ENCODE results near the gene KCNE1. TPM values are rescaled to one million over a fixed set of nuclear protein-coding genes. Genes with fewer than 3 reads are reported as not detected.

The KCNE1 gene
- total and polyA plus RNA-seq, 2 of the 13 experiments (the other 11 are each of a cell fraction or from before 2014, with no cell fraction given), result 0.35 TPM; not detected in 1

- TF ChIP-seq SNAPC4 (CRISPR knock-in tag; IDR thresholded peaks at IDR 0.05), result peak; percentile 85; the same call in 1 of the 2 replicates
- TF ChIP-seq KDM2A (CRISPR knock-in tag; IDR thresholded peaks at IDR 0.05; ENCODE audit: borderline replicate concordance, low read depth), result no peak
- TF ChIP-seq ZNF142 (CRISPR knock-in tag; IDR thresholded peaks at IDR 0.05), result no peak
- peak; percentile 75; the same call in 1 of the 2 replicates for TF ChIP-seq TARDBP (CRISPR knock-in tag; IDR thresholded peaks at IDR 0.05)
- 0 out of 2 replicates have a peak, but pooled peaks have one; percentile 36 for TF ChIP-seq ZNF703 (CRISPR knock-in tag; IDR thresholded peaks at IDR 0.05; ENCODE audit: borderline replicate concordance)
- 0 out of 2 replicates have a peak, but pooled peaks have one; percentile 41 for TF ChIP-seq SMAD3 (CRISPR knock-in tag; IDR thresholded peaks at IDR 0.05)
- TF ChIP-seq PBX2 (CRISPR knock-in tag; IDR thresholded peaks at IDR 0.05), result no peak
- TF ChIP-seq DPF2 (CRISPR knock-in tag; IDR thresholded peaks at IDR 0.05; ENCODE audit: borderline replicate concordance, low read depth), result no peak
- no peak for TF ChIP-seq TCF12 (IDR thresholded peaks at IDR 0.05)
- TF ChIP-seq TCF12 (CRISPR knock-in tag; IDR thresholded peaks at IDR 0.05), result 0 out of 2 replicates have a peak, but pooled peaks have one; percentile 37
- peak; percentile 81 for TF ChIP-seq XRCC5 (optimal IDR thresholded peaks at IDR 0.05; ENCODE audit: low read length)
- TF ChIP-seq HOXA3 (CRISPR knock-in tag; IDR thresholded peaks at IDR 0.05), result peak; percentile 86
- TF ChIP-seq IRF2 (CRISPR knock-in tag; IDR thresholded peaks at IDR 0.05), result peak; percentile 94
- peak; percentile 61; the same call in 1 of the 2 replicates for TF ChIP-seq KDM4B (CRISPR knock-in tag; IDR thresholded peaks at IDR 0.05)
- no peak for TF ChIP-seq ZC3H13 (CRISPR knock-in tag; IDR thresholded peaks at IDR 0.05)
- TF ChIP-seq ZBTB37 (CRISPR knock-in tag; IDR thresholded peaks at IDR 0.05), result no peak
These were observed 14.7 kb upstream of the KCNE1 start (continued) for GRCh38 chr21:34526618-34527290.
